Activated naive CD8-positive, alpha-beta T cell treated with anti-CD3 and anti-CD28 coated beads, Interleukin-2, amount 50 U/mL, for 24 hours (primary cell): ENCODE results near the gene EFCAB11.

Experiments used
- ATAC-seq: fragments of 150-1000 bp; cut with Tn5 transposase; one replicate; pipeline ENCODE4 v1.10.0; 2021
- DNase-seq: peaks from one replicate; pipeline ENCODE4 v3.0.0; 2021
- H3K27ac Mint-ChIP-seq: one replicate; pipeline ENCODE4 v1.8.0; 2021; ENCODE audit warnings: mild to moderate bottlenecking, mixed read lengths
- H3K27me3 Mint-ChIP-seq: one replicate; pipeline ENCODE4 v1.8.0; 2021; ENCODE audit warnings: mixed read lengths
- H3K36me3 Mint-ChIP-seq: one replicate; pipeline ENCODE4 v1.8.0; 2021; ENCODE audit warnings: low read depth, mixed read lengths
- H3K4me1 Mint-ChIP-seq: one replicate; pipeline ENCODE4 v1.8.0; 2021; ENCODE audit warnings: mixed read lengths
- H3K4me3 Mint-ChIP-seq: one replicate; pipeline ENCODE4 v1.8.0; 2021; ENCODE audit warnings: mild to moderate bottlenecking, moderate library complexity, mixed read lengths
- H3K9me3 Mint-ChIP-seq: one replicate; pipeline ENCODE4 v1.8.0; 2021; ENCODE audit warnings: mixed read lengths

The EFCAB11 gene, protein sequence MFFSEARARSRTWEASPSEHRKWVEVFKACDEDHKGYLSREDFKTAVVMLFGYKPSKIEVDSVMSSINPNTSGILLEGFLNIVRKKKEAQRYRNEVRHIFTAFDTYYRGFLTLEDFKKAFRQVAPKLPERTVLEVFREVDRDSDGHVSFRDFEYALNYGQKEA

DNA sequence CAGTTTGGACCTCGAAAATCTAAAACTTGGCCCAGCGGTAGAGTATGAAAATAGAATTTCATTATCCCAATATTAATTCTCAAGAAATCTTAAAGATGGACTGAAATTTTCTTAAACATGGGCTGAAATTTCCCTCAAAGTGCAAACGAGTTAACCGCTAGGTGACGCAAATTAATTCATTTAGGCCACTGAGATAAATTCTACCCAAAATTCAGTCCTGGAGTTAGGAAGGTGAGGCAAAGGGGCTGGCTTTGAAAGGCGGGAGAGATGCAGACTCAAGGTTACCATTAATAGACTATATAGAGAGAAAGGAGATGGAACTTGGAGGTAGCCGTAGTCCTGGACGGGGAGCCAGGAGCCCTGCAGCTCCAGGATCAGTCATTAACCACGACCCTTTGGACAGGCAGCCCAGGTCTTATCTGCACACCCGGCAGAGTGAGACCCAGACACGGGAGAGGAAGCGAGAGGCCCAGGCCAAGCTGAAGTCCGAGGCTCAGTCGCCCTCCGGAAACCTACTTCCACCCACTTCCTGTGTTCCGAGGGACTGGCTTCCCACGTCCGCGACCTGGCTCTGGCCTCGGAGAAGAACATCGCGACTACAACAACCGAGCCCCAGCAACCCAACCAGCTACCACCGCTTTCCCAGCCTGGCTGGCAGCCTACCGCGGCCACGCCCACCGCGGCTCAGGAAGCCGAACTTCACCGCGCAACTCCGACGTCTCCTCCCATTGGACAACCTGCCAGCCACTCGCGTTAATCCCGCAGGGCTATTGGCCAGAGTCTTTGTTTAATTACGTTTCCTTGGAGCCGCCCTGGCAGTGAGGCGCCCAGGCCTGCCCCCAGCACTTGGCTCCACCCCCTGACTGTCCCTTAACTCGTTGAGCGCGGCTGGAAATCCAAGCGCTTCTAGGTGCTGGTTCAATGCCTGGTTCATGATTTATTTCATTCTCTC, at the start of gene EFCAB11:
Gene EFCAB11, minus strand, starts transcription at position 661 of the 952 bp plus-strand sequence. Its CDS starts 70 bp downstream, at position 591.
- Mint-ChIP-seq H3K9me3 (no peaks in the 10 kb centered on the region), H3K36me3 (peaks cover 33% of the 10 kb centered on the region), H3K27ac (peak within 1 kb of the TSS; percentile 93), H3K27me3 (peaks cover 2% of the 10 kb centered on the region), H3K4me3 (peak within 1 kb of the TSS; percentile 97), H3K4me1 (peaks cover 39% of the 10 kb centered on the region)
- peak; percentile 92 for DNase-seq
- peak; percentile 83 for ATAC-seq

DNA sequence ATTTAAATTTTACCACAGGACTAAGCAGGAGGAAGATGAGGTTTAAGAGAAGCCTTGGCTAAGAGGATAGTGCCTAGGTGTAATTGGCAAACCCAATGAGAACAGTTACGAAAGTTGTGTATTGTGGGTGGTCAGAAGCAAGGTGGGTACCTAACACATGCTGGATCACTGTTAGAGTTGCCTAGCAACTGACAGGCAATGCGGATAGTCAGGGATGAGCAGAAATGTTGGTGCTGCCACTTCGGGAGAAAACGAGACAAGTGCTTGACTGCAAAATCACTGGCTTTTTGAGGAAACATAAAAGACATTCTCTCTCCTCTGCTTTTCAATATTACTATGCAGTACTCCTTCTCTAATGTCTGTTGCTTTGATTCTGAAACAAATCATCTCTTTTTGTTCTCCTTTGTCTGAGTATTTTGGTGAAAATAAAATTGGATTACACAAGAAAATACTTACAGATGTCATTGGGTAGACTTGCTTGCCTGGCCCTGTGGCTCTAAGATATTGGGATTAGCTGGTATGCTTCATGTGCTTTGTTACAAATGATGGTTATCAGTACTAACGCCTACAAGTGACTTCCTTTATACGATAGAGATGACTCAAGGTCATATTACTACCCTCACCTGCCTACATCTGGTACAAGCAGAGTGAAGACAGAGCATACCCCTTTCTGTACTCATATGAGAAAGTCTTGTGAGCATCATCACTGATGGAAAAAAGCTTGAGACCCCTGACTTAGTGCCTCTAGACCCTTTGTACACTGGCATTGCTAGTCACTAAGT, 49.2 kb upstream of the EFCAB11 start:
- Mint-ChIP-seq H3K4me1 (peaks cover 12% of the 10 kb centered on the region), H3K27me3 (no peaks in the 10 kb centered on the region), H3K36me3 (peaks cover 55% of the 10 kb centered on the region), H3K4me3 (no peak overlapping the region), H3K9me3 (no peaks in the 10 kb centered on the region), H3K27ac (no peak overlapping the region)
- ATAC-seq (peak; percentile 65), DNase-seq (no peak)

DNA sequence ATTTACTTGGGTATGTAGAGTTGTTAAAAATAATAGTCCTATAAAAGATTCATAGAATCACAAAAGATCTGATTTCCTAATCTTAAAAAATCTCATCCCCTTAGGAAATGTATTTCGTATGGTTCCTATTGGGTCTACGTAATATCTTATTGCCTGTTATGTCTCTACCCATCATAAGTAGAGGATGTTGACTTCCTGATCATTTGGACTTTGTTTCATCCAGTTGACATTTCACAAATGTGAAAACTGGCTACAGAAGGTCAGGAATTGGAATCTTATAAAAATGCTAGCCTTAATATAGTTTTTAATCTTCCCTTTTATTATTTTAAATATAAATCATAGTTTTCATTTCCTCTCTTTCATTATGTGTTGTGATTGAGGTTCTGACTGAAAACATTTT, 46.4 kb upstream of the EFCAB11 start:
- H3K27me3 Mint-ChIP-seq: no peaks in the 10 kb centered on the region
- no peaks in the 10 kb centered on the region for H3K9me3 Mint-ChIP-seq
- H3K4me3 Mint-ChIP-seq: no peak overlapping the region
- ATAC-seq (no peak), DNase-seq (no peak)
- H3K4me1 Mint-ChIP-seq: peaks cover 11% of the 10 kb centered on the region
- H3K27ac Mint-ChIP-seq: no peak overlapping the region
- peaks cover 60% of the 10 kb centered on the region for H3K36me3 Mint-ChIP-seq

DNA sequence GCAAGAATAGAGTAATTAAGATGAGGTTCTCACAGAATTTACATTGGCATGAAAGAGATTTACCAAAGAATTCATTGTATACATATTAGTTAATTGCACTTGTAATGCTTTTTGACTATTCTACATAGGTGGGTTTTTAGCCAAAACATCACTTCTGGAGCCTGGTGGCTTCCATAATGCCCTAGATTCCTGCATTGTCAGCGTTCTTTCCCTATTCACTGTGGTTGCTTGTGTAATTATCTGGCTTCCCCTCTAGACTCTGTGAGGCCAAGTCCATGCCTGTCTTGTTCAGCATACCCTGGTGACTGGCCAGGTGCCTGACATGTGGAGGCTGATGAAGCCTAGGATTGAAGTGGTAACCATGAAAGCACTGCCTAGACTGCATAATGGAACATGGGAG, 42.4 kb upstream of the EFCAB11 start:
- DNase-seq: no peak
- ATAC-seq: no peak
- Mint-ChIP-seq H3K4me1 (no peaks in the 10 kb centered on the region), H3K4me3 (no peak overlapping the region), H3K27me3 (no peaks in the 10 kb centered on the region), H3K36me3 (peaks cover 66% of the 10 kb centered on the region), H3K9me3 (no peaks in the 10 kb centered on the region), H3K27ac (no peak overlapping the region)

DNA sequence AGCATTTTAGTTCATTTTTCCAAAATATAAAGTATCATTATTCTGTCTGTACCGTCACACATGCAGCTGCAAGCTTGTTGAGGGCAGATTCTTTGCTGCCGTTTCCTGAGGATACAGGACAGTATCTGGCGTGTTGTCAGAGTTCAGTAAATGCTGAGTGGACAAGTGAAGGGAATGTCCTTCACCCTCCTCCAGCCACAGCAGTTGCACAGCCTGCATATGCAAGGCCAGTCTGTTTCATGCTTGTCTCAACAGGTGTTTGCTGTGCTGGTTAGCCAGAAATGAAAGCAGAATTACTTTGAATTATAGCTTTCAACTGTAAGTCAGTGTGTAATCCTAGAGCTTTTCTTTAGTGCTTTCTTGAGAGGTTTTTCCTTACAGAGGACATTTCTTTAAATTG, 37.7 kb upstream of the EFCAB11 start:
- DNase-seq (no peak), ATAC-seq (no peak)
- no peaks in the 10 kb centered on the region for H3K27me3 Mint-ChIP-seq
- no peak overlapping the region for H3K27ac Mint-ChIP-seq
- H3K36me3 Mint-ChIP-seq: peaks cover 65% of the 10 kb centered on the region
- H3K9me3 Mint-ChIP-seq: no peaks in the 10 kb centered on the region
- H3K4me3 Mint-ChIP-seq: no peak overlapping the region
- H3K4me1 Mint-ChIP-seq: no peaks in the 10 kb centered on the region

DNA sequence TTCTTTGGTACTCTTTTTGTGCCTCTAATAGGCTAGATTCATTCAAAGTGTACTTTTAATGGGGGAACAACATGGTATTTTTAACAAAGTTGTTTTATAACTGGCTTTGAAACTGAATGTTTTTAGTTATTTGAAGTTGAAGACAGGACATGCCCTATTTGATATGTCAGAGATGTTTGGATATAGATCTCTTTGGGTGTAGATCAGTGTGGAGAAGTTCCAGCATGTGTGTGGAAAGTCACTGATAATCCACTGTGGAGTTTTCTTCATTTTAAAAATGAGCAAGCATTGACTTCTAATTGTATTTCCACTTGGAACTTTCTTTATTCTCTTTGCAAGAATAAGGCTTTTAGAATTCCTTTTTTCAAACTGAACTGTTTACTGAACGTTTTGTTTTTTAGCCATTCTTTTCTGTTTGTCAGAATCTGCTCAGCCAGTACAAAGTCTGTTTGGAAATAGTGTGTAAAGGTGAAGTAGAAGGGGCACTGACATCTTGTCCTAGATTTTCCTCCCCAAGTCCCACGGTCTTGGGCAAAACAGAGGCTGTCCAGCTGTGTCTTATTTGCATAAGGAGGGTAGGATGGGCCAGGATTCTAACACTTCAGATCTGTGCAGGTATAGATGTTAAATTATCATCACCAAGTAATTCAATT, 36.2 kb upstream of the EFCAB11 start:
- Mint-ChIP-seq H3K27me3 (no peaks in the 10 kb centered on the region), H3K36me3 (peaks cover 65% of the 10 kb centered on the region), H3K27ac (no peak overlapping the region), H3K4me3 (no peak overlapping the region), H3K9me3 (no peaks in the 10 kb centered on the region), H3K4me1 (no peaks in the 10 kb centered on the region)
- no peak for DNase-seq
- ATAC-seq: no peak

DNA sequence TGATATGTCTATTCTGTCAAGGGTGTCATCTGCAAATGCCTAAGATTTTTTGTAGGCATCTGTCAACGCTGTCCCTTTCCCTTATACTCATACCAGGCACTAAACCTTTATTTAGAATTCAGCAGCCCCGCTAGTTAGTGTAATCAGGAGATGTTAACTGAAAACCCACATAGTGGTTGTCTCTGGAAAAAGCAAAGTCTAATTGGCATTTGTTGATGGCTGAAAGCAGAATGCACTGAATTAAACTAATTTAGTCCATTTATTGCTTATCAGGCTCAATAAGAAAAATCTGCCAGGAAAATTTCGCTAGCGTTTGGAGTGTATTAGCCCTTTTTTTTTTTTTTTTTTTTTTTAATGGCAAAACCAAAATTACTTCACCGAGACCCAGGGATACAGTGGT, 35.7 kb upstream of the EFCAB11 start:
- Mint-ChIP-seq H3K9me3 (no peaks in the 10 kb centered on the region), H3K4me3 (no peak overlapping the region), H3K27me3 (no peaks in the 10 kb centered on the region), H3K27ac (no peak overlapping the region), H3K36me3 (peaks cover 60% of the 10 kb centered on the region), H3K4me1 (no peaks in the 10 kb centered on the region)
- ATAC-seq (no peak), DNase-seq (no peak)

DNA sequence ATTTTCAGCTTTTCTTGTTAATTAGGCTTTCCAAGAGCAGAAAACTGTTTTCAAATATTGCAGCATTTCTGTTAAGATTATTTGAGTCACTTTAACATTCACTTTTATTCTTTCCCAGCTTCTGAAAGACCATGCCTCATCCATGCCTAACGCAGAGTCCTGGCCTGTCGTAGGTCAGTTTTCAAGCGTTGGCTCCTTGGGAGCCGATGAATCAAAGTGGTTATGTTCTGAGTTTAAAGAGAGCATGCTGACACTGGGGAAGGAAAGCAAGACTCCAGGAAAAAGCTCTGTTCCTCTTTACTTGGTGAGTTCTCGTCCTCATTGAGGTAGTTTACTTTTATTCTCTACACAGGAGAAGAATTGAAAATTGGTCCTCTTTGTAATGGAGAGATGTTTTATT, 34.3 kb upstream of the EFCAB11 start:
- no peaks in the 10 kb centered on the region for H3K27me3 Mint-ChIP-seq
- H3K27ac Mint-ChIP-seq: no peak overlapping the region
- H3K9me3 Mint-ChIP-seq: no peaks in the 10 kb centered on the region
- H3K36me3 Mint-ChIP-seq: peaks cover 58% of the 10 kb centered on the region
- no peak overlapping the region for H3K4me3 Mint-ChIP-seq
- no peak for DNase-seq
- no peak for ATAC-seq
- no peaks in the 10 kb centered on the region for H3K4me1 Mint-ChIP-seq

DNA sequence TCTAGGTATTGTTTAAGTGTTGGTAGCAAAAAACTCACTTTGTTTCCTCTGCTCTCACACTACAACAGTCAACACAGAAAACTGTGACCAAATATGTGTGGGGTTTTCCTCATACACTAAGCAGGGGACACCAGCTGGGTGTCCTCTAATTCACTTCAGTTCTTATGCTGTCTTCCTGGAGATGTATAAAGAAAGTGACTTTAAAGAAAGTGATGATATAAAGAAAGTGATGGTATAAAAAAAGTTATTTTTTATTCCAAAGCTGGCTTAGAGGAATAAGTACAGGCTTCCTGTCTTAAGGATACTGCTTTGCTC, 32.6 kb upstream of the EFCAB11 start:
- ATAC-seq (no peak), DNase-seq (no peak)
- no peaks in the 10 kb centered on the region for H3K4me1 Mint-ChIP-seq
- H3K27me3 Mint-ChIP-seq: no peaks in the 10 kb centered on the region
- H3K27ac Mint-ChIP-seq: no peak overlapping the region
- H3K9me3 Mint-ChIP-seq: no peaks in the 10 kb centered on the region
- H3K4me3 Mint-ChIP-seq: no peak overlapping the region
- H3K36me3 Mint-ChIP-seq: peaks cover 62% of the 10 kb centered on the region

DNA sequence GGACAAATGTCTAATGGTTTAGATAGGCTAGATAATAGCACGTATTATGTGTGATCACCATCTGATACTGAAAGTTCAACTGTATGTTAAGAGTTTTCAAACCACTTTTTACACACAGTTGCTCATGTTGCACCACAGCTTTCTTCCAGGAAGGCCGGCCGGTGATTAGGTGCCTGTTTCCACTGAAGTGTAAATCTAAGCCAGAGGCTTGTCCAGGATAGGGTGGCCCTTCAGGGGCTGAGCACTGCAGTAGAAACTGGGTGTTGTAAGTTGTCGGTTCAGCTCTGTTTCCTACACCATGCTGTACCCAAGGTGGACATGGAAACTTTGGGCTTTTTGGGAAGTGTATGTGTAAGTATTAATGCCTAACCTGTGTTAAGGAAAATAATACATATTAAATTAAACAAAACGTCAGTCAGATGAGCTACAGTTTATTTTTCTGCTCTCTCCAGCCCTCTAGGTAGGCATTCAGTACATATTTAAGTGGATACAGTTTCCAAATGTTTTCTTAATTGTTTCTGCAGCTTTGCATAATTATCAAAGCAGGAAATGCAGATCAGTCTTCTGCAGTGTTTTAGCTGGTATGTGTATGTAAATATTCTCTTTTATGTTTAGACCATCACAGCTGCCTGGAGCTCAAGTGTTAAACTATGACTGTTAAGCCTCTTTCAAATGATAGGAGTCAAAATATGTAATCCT, 32.1 kb upstream of the EFCAB11 start:
- Mint-ChIP-seq H3K4me1 (no peaks in the 10 kb centered on the region), H3K4me3 (no peak overlapping the region), H3K27me3 (no peaks in the 10 kb centered on the region), H3K36me3 (peaks cover 65% of the 10 kb centered on the region), H3K9me3 (no peaks in the 10 kb centered on the region), H3K27ac (no peak overlapping the region)
- no peak for DNase-seq
- peak; percentile 28 for ATAC-seq

DNA sequence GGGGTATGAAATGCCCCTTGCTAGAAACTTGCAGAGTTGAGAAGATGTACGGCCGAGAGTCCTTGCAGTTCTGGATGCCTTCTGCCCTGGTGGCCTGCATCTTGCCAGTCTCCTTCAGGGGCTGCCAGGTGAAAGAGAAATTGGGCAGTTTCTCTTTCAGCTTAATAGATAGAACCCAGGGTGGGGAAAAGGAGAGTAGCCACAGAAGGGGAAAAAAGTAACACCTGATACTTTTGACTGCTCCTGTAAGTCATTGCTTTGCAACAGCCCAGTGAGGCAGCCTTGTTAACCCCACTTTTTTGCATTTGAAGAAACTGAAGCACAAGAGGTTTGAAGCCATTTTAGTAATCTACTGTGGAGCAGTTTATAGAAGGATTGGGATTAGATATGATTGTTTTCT, 28.8 kb upstream of the EFCAB11 start:
- H3K9me3 Mint-ChIP-seq: no peaks in the 10 kb centered on the region
- peaks cover 58% of the 10 kb centered on the region for H3K36me3 Mint-ChIP-seq
- DNase-seq (no peak), ATAC-seq (no peak)
- H3K27me3 Mint-ChIP-seq: no peaks in the 10 kb centered on the region
- H3K4me3 Mint-ChIP-seq: no peak overlapping the region
- H3K4me1 Mint-ChIP-seq: no peaks in the 10 kb centered on the region
- H3K27ac Mint-ChIP-seq: no peak overlapping the region

DNA sequence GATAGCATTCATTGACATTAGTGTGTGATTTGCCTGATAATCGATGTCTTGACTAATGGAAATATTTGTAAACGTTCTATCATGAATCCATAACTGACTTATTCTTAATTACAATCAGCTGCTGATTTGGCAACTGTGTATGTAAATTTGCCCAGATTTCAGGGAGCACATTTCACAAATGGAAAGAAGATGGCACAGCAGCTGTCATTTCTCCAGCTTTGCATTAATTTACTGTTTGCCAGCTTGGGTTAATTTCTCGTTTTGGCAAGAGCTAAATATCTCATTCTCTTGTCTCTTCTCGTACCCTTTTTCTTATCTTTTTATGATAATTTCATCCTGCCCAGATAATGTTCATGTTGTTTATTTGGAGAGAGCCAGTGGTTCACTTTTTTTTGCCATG, 24.1 kb upstream of the EFCAB11 start:
- no peaks in the 10 kb centered on the region for H3K9me3 Mint-ChIP-seq
- no peak overlapping the region for H3K27ac Mint-ChIP-seq
- no peaks in the 10 kb centered on the region for H3K4me1 Mint-ChIP-seq
- H3K36me3 Mint-ChIP-seq: peaks cover 59% of the 10 kb centered on the region
- no peak overlapping the region for H3K4me3 Mint-ChIP-seq
- no peak for DNase-seq
- no peaks in the 10 kb centered on the region for H3K27me3 Mint-ChIP-seq
- ATAC-seq: no peak

DNA sequence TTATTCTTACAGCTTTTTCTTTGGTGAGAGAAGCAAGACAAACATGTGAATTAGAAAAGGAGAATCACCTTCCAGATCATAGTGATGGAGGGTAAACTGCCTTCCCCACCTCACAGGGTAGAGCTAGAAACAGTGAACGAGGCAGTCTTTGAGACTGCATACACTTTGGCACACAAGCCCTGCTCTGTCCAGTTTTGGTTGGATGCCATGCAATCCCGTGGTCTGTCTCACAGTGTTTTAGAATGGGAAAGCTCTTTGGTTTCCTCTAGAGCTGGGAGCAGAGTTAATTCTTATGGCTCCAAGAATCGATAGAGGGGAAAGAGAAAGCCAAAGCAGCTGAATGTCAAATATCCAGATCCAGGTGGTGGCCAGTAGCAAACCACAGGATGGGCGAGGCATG, 23.1 kb upstream of the EFCAB11 start:
- H3K4me3 Mint-ChIP-seq: no peak overlapping the region
- peaks cover 59% of the 10 kb centered on the region for H3K36me3 Mint-ChIP-seq
- no peaks in the 10 kb centered on the region for H3K9me3 Mint-ChIP-seq
- ATAC-seq (no peak), DNase-seq (no peak)
- H3K27ac Mint-ChIP-seq: no peak overlapping the region
- H3K4me1 Mint-ChIP-seq: no peaks in the 10 kb centered on the region
- H3K27me3 Mint-ChIP-seq: no peaks in the 10 kb centered on the region

DNA sequence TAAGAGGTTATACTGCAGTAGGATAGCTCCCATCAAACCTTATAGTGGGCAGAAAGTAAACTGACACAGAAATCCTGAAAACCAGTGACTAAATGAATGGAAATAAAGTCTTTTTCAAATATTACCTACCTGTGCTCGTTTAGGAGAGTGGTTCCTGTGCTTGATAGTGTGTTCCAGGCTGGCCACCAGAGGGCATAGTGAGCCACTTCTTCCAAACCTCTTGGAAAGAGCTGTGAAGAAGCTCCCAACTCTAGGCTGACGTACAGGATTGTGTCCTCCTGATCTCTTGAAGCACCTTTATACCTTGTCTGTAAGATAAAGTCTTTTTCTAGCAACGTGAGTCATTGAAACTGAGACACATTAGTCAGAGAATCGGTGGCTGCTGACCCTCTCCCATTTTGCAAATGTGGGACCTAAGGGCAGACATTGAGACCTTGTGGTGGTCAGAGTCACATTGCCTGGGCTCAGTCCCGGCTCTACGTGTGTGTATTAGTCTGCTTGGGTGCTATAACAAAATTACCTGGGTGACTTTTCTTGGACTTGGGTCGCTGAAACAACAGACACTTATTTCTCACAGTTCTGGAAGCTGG, 18.8 kb upstream of the EFCAB11 start:
- H3K27me3 Mint-ChIP-seq: no peaks in the 10 kb centered on the region
- no peaks in the 10 kb centered on the region for H3K4me1 Mint-ChIP-seq
- no peak overlapping the region for H3K4me3 Mint-ChIP-seq
- H3K27ac Mint-ChIP-seq: no peak overlapping the region
- DNase-seq (peak; percentile 53), ATAC-seq (peak; percentile 52)
- peaks cover 65% of the 10 kb centered on the region for H3K36me3 Mint-ChIP-seq
- no peaks in the 10 kb centered on the region for H3K9me3 Mint-ChIP-seq
